Hypothalamus (tissue), 51 donors: Measurements from ENCODE around the gene GABRB2.

Experiments used
- DNase-seq, 51 donors: peaks; one replicate each; lab custom pipeline; 2025; lab: John Stamatoyannopoulos, UW

The GABRB2 gene

GRCh38 chr5:161481922-161482321, 64.6 kb downstream of the GABRB2 start:
- no peak for DNase-seq

GRCh38 chr5:161471211-161471950, 75.1 kb downstream of the GABRB2 start:
- DNase-seq, result no peak

DNA sequence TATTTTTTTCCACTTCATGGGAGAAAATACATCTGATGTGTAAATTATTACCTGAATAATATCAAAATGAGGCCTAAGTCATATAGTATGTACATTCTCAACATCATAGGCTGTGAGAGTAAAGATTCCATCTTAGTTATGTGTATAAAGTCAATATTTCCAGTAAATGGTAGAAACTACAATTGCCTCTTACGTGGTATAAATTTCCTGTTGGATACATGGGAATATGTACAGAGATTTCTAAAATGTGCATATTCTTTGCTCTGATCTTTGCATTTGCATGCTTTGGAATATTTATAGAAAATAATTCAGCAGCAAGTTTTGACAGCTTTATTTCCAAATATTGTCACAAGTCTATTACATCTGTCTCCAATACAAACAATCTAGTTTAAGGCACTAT, 78.8 kb downstream of the GABRB2 start:
- no peak for DNase-seq

DNA sequence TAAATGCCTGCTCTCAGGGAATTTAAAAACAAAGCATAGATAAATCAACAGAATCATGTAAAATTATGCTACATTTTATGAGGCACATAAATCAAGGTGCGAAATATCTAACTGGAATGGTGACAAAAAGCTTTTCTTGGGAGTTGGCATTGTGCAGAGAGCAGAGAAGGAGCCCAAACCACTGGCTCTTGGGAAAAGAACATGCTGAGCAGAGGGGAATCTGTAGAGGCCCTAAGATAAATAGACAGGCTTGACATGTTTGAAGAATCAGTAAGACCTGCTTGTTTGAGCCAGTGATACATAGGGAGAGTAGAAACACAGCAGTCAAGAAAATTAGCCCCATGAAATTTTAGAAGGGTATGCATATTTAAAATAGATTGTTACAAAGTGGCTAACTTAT, 85.8 kb downstream of the GABRB2 start:
- no peak for DNase-seq

DNA sequence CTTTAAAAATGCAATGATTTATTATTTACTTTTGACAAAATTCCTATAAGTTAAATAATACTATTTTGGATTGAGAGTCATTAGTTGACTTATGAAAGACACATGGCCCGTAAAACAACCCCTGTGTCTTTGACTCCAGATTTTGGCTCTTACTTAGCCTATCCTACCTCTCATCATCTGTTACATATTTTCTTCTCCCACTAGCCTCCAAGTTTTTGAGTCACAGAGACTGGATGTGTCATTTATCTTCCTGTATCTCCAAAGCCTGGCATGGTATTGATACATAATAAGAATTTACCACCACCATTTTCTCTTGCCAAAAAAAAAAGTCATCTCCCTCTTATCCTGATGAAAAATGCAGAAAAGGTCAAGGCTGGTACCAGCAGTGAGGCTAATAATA, 99.9 kb downstream of the GABRB2 start:
- DNase-seq, result no peak

- DNase-seq, result no peak
Observed at GRCh38 chr5:161442471-161442870, 104.1 kb downstream of the GABRB2 start.

DNA sequence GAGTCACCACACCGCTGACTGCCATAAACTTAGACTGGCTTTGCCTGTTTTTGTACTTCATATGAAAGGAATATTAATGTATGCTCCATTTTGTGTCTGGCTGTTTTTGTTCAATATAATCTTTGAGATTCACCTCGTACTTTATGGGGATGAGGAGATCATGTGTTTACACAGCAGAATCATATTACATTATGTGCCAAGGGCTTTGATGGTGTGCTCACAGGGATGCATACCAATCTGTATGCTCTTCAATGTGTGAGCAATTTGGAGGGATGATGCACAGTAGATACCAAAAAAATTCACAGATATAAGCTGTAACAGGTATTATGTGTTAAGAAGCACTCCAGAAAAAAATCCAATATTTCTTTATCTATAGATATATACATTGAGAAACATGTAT, 113.7 kb downstream of the GABRB2 start:
- no peak for DNase-seq

- no peak for DNase-seq
Observed at GRCh38 chr5:161431963-161432362, 114.6 kb downstream of the GABRB2 start.

GRCh38 chr5:161421067-161421466, 125.5 kb downstream of the GABRB2 start:
- DNase-seq, result no peak

DNA sequence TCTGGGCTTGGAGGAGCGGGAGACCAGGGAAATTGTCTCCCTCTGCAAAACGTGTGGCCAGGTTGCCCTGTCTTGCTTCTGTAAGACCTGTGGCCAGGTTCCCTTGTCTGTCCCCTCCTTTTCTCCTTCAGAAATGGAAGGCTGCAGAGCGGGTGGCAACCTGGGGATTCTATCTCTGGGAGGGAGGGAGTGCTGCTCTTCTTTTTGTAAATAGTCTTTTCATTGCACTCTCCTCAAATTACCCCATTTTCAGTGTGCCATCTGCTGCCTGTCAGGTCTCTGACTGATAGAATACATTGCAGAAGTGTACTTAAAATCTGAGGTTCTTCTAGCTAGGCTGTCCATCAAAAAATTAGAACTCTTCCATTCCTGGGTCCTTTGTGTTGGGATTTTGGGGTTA, 126.0 kb downstream of the GABRB2 start:
- DNase-seq, result no peak

DNA sequence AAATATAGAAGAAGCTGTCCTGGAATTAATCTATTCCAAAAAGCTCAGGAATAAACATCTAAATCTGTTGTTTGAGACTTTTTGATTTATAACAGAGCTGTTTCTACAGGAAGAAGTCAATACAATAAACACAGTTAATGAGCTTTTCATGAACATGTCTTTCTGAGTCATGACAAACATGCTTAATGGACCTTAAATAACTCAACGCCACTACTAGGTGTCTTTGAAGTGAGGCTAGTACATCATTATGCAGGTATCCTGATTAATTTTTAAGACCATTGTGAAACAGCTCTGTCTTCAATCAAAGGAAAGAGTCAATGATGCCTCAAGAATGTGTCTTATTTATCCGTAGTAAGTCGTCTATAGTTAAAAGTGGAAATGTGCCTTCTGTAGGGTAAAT, 131.6 kb downstream of the GABRB2 start:
- no peak for DNase-seq

DNA sequence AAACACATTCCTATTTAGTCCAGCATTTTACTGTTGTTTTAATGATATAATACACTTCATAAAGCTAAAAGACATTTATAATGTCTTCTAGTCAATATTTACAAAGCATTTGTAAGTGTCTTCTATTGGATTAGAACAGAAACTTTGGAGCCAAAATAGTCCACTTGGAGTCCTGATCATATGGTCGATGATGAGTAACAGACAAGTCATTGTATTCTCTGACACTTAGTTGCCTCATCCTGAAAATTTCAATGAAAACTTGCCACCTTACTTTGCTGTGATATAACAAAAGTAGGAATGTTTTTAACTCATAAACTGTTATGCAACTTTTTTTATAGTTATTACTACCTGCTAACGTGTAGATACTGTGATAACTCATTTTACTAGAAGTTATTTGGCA, 132.5 kb downstream of the GABRB2 start:
- DNase-seq, result no peak

GRCh38 chr5:161412792-161413191, 133.7 kb downstream of the GABRB2 start:
- no peak for DNase-seq

- no peak for DNase-seq
Observed at GRCh38 chr5:161411156-161411555, 135.4 kb downstream of the GABRB2 start.

GRCh38 chr5:161410640-161411039, 135.9 kb downstream of the GABRB2 start:
- peak in 5 of 51 donors; percentile 2 to 6 (median 2) for DNase-seq

DNA sequence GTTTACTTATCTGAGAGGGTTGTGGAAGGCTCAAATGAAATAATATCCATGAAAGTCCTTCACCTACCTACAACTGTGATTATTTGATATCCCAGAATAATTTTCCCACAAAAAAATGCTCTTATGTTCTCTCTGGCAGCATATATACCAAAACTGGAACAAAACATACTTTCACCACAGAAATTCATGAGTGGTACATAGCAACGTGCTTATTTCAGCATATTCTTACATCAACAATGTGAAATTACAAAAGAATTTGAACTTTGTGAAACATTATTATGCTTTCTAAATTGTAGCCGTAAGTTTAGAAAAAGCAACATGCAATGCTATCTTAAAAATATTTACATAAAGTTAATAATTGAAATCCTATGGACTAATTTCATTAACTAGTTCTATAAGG, 137.1 kb downstream of the GABRB2 start:
- DNase-seq, result no peak

DNA sequence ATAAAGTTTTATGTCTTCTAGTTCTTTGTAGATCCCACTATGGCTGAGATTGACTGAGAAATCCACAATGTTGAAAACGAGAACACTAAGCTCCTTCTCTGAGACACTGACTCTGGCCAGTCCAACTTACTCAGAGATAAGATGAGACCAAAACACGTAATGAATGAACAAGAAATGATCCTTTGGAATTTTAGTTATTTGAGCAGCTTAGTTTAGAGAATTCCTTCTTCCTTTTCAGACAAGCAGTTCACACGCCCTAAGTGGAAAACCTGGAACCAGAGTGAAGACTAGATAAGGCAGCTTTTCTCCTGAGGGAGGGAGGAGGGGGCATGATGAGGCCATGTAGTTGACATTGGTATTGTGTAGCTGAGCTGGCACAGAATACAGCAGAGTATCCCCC, 139.6 kb downstream of the GABRB2 start:
- no peak for DNase-seq

- DNase-seq, result no peak
Observed at GRCh38 chr5:161403996-161404395, 142.5 kb downstream of the GABRB2 start.

GRCh38 chr5:161403121-161403520, 143.4 kb downstream of the GABRB2 start:
- no peak for DNase-seq

- DNase-seq, result no peak
Observed at GRCh38 chr5:161400583-161400982, 145.9 kb downstream of the GABRB2 start.

DNA sequence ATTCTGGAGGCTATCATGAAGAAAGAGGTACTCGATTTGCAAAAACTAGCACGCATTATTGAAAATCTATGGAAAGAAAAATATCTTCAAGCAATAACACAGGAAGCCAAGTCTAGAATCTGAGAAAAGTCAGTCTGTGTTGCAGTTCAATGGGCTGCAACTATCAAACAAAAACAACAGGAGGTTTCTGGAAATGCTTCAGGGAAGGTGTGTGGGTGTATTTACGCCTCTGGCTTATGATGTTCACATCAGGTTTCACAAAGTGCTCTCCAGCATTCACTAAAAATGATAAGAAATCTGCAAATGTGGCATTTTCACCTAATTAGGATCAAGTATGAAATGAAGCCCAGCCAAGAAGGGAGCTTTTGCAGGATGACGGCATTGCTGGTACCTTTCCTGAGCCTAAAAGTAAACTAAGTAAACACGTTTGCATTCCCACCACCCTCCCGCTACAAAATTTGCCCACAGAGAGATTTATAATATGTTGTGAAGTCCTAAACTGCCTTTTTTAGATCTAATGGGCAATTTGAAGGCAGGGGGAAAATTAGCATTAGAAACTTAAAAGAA, 146.4 kb downstream of the GABRB2 start:
- DNase-seq, result no peak

- no peak for DNase-seq
Observed at GRCh38 chr5:161397448-161397847, 149.1 kb downstream of the GABRB2 start.

DNA sequence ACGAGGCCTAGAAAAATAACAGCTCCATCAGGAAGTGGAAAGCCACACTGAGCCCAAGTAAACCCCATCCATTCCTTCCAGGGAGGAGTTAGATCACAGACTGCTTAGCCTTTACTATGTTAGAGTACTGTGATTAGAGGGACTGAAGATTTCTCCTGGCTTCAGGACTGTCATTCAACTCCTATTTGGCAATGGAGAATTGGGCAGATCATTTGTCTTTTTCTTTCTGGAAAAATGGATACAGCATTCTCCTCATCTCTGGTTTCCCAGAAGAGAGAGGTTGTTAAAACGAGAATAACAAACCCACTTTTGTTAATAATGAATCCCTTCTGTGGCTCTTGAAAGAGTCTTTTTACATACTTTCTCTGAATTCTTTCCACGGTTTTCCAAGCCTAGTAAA, 150.4 kb downstream of the GABRB2 start:
- DNase-seq, result no peak
